Neural progenitor cell (in vitro differentiated cells): ENCODE data around the gene RHCG. TPM values are rescaled to one million over a fixed set of nuclear protein-coding genes. Genes with fewer than 3 reads are reported as not detected.

Experiments
- DNase-seq: peaks from one replicate; pipeline ENCODE4 v3.0.0-alpha.2; 2016; ENCODE audit warnings: low spot score
- H2AFZ ChIP-seq: fragments of 200-600 bp; sonication (generic); replicated peaks from 2 replicates; pipeline ENCODE4 v1.6.1; 2016; ENCODE audit warnings: antibody characterized with exemption
- H3F3A ChIP-seq: fragments of 200-600 bp; sonication (generic); 2 replicates; pipeline ENCODE4 v1.6.1; 2016; ENCODE audit warnings: antibody characterized with exemption, low read depth
- H3K27ac ChIP-seq: fragments of 200-600 bp; sonication (generic); 2 replicates; pipeline ENCODE4 v1.5.1; 2016; ENCODE audit warnings: mild to moderate bottlenecking
- H3K27me3 ChIP-seq: fragments of 200-600 bp; sonication (generic); 2 replicates; pipeline ENCODE4 v1.6.1; 2016; ENCODE audit warnings: mild to moderate bottlenecking, moderate library complexity
- H3K36me3 ChIP-seq: fragments of 200-600 bp; sonication (generic); 2 replicates; pipeline ENCODE4 v1.5.1; 2016
- H3K4me1 ChIP-seq: fragments of 200-600 bp; sonication (generic); 2 replicates; pipeline ENCODE4 v1.6.1; 2016; ENCODE audit warnings: mixed run types
- H3K4me2 ChIP-seq: fragments of 200-600 bp; sonication (generic); 2 replicates; pipeline ENCODE4 v1.6.1; 2016
- H3K4me3 ChIP-seq: fragments of 200-600 bp; sonication (generic); 2 replicates; pipeline ENCODE4 v1.5.1; 2016
- H3K79me2 ChIP-seq: fragments of 200-600 bp; sonication (generic); 2 replicates; pipeline ENCODE4 v1.6.1; 2016; ENCODE audit warnings: low read depth
- H3K9ac ChIP-seq: fragments of 200-600 bp; sonication (generic); 2 replicates; pipeline ENCODE4 v1.6.1; 2016
- H3K9me3 ChIP-seq: fragments of 200-600 bp; sonication (generic); 2 replicates; pipeline ENCODE4 v1.5.1; 2016; ENCODE audit warnings: low read depth
- H4K20me1 ChIP-seq: fragments of 200-600 bp; sonication (generic); 2 replicates; pipeline ENCODE4 v1.6.1; 2016; ENCODE audit warnings: low read depth
- H3K27ac Mint-ChIP-seq: 3 replicates; pipeline ENCODE4 v1.8.0; 2021; ENCODE audit warnings: mixed read lengths
- H3K27me3 Mint-ChIP-seq: 2 replicates; pipeline ENCODE4 v1.8.0; 2022; ENCODE audit warnings: low read depth, mild to moderate bottlenecking, inconsistent platforms, moderate library complexity, mixed read lengths; ENCODE audit not compliant: insufficient read depth
- H3K36me3 Mint-ChIP-seq: 3 replicates; pipeline ENCODE4 v1.8.0; 2021; ENCODE audit warnings: mixed read lengths
- H3K4me1 Mint-ChIP-seq: 3 replicates; pipeline ENCODE4 v1.8.0; 2021; ENCODE audit warnings: mixed read lengths
- H3K4me3 Mint-ChIP-seq: 3 replicates; pipeline ENCODE4 v1.8.0; 2021; ENCODE audit warnings: mild to moderate bottlenecking, moderate library complexity, mixed read lengths
- H3K9me3 Mint-ChIP-seq: 3 replicates; pipeline ENCODE4 v1.8.0; 2020; ENCODE audit warnings: mixed read lengths
- CTCF ChIP-seq: fragments of 200-600 bp; sonication (generic); IDR thresholded peaks from 2 replicates; pipeline ENCODE4 v1.5.1; 2017; ENCODE audit warnings: antibody characterized with exemption, mild to moderate bottlenecking
- EZH2 ChIP-seq: fragments of 200-600 bp; sonication (generic); IDR thresholded peaks from 2 replicates; pipeline ENCODE4 v1.6.1; 2017; ENCODE audit warnings: antibody characterized with exemption, mild to moderate bottlenecking, moderate library complexity
- EZH2phosphoT487 ChIP-seq: fragments of 200-600 bp; sonication (generic); IDR thresholded peaks from 2 replicates; pipeline ENCODE4 v1.6.1; 2017; ENCODE audit warnings: antibody characterized with exemption
- total RNA-seq: library from RNA; depleted of rRNA; stranded (reverse); fragments of >200 nt; gene quantifications from 2 replicates; pipeline ENCODE4 v1.2.3, GENCODE V29; 2015; ENCODE audit warnings: low replicate concordance

The RHCG gene
- not detected in 2 replicates for total RNA-seq

DNA sequence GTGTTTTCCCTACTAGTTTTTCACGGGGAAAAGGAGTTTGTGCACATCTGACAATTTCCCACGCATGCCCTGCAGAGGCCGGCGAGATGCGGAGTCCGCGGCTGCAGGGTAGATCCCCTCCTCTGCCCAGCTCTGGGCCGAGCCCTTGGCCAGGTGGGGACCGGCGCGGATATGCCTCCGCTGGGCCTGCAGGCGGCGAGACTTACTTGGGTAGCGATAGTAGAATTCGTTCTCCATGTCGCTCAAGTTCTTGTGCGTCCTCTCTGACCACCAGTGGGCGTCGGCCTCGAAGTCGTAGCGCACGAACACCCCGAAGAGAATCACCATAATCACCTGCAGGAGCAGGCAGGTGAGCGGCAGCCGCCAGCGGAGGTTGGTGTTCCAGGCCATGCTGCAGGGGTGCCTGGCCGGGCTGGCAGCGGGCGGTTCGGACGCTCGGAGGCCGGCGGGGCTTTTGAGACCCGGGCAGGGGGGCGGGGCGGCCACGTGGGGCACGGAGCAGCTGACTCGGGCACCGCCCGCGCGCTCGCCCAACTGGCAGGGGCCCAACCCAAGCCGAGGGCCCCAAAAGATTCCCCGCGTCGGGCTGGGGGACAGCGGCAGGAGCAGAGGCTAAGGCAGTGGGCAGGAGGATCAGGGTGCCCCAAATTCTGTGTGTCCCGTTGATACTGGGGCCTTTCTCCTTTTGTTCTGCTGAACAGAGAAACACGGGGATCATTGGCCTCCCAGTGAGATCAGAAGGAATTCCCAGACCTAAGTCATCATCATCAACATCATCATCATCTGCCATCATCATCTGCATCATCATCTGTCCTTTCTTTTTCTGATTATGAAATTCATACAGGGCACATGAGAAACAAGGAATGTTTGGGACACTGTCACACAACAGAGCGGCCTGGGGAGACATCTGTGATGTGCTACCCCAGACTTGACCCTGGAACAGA, at the start of gene RHCG:
TSS of gene RHCG (minus strand) at position 429 of the 944 bp plus-strand sequence. CDS start at position 390, 39 bp downstream.
- Mint-ChIP-seq H3K27me3 (peaks cover 34% of the 10 kb centered on the region), H3K9me3 (no peaks in the 10 kb centered on the region), H3K4me3 (peak within 1 kb of the TSS; percentile 81), H3K4me1 (peaks cover 3% of the 10 kb centered on the region), H3K36me3 (no peaks in the 10 kb centered on the region), H3K27ac (no peak within 1 kb of the TSS)
- peak within 1 kb of the TSS; percentile 67 for H2AFZ ChIP-seq
- no peaks in the 10 kb centered on the region for H3K79me2 ChIP-seq
- H3F3A ChIP-seq, result no peaks in the 10 kb centered on the region
- H3K27ac ChIP-seq, result no peak within 1 kb of the TSS
- no peaks in the 10 kb centered on the region for H3K4me1 ChIP-seq
- peak; percentile 77 for TF ChIP-seq EZH2phosphoT487
- peak; percentile 80 for TF ChIP-seq EZH2
- peak; percentile 59 for TF ChIP-seq CTCF
- DNase-seq, result peak; percentile 77
- H3K36me3 ChIP-seq, result no peaks in the 10 kb centered on the region
- H3K27me3 ChIP-seq, result peaks cover 75% of the 10 kb centered on the region
- no peaks in the 10 kb centered on the region for H4K20me1 ChIP-seq
- peak within 1 kb of the TSS; percentile 44 for H3K4me3 ChIP-seq
- no peak within 1 kb of the TSS for H3K9ac ChIP-seq
- H3K4me2 ChIP-seq, result peak within 1 kb of the TSS; percentile 80
- H3K9me3 ChIP-seq, result no peaks in the 10 kb centered on the region

DNA sequence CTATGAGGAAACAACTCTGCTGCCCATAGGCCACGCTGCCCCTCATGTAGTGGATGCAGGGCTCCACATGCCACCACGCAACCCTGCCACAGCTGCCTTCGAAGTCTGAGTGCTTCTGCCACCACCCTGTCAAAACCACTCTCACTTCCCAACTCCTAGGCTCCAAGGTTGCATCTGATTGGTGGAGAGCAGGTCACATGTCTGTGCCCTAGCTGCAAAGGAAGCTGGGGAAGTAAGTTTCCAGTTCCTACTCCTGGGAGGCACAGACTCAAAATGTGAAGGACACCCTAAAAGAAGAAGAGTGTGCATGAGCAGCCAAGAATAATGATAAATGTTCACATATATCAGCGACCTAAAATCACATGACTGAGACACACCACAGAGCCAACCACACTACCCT, 47.0 kb upstream of the RHCG start:
- Mint-ChIP-seq H3K36me3 (no peaks in the 10 kb centered on the region), H3K9me3 (peaks cover 2% of the 10 kb centered on the region), H3K27me3 (peaks cover 9% of the 10 kb centered on the region), H3K4me1 (no peaks in the 10 kb centered on the region), H3K27ac (no peak overlapping the region), H3K4me3 (no peak overlapping the region)
- Histone ChIP-seq H3K4me1 (no peaks in the 10 kb centered on the region), H3K4me2 (no peak overlapping the region), H3K9ac (no peak overlapping the region), H2AFZ (no peak overlapping the region), H3F3A (no peaks in the 10 kb centered on the region), H3K79me2 (no peaks in the 10 kb centered on the region), H3K27ac (no peak overlapping the region), H3K9me3 (no peaks in the 10 kb centered on the region), H4K20me1 (no peaks in the 10 kb centered on the region), H3K4me3 (no peak overlapping the region), H3K36me3 (no peaks in the 10 kb centered on the region), H3K27me3 (no peaks in the 10 kb centered on the region)
- TF ChIP-seq EZH2 (no peak), EZH2phosphoT487 (no peak), CTCF (no peak)
- no peak for DNase-seq

DNA sequence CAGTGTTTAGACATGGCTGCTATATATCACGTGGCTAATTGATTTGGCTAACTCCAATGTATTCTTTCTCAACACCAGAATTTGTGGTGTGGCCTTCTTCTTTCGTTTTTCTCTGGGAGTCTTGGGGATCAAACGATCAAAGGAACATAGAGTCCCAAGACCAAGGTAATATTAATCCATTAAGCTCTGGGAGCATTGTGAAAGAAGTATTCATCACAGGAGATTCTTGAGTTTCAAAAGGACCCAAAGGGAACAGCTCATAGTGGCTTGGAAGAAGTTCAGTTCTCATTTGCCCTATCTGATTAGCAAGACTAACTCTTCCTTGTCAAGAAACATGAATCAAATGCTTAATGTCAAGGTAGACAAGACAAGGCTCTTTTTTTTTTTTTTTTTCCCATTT, 46.0 kb upstream of the RHCG start:
- DNase-seq, result no peak
- H3K4me3 ChIP-seq, result no peak overlapping the region
- Mint-ChIP-seq H3K4me3 (no peak overlapping the region), H3K27me3 (peaks cover 9% of the 10 kb centered on the region), H3K4me1 (no peaks in the 10 kb centered on the region), H3K36me3 (no peaks in the 10 kb centered on the region), H3K9me3 (peaks cover 10% of the 10 kb centered on the region), H3K27ac (no peak overlapping the region)
- no peaks in the 10 kb centered on the region for H3K4me1 ChIP-seq
- no peaks in the 10 kb centered on the region for H3K79me2 ChIP-seq
- H2AFZ ChIP-seq, result no peak overlapping the region
- no peak overlapping the region for H3K9ac ChIP-seq
- TF ChIP-seq CTCF (no peak), EZH2phosphoT487 (no peak), EZH2 (no peak)
- H3F3A ChIP-seq, result no peaks in the 10 kb centered on the region
- no peak overlapping the region for H3K27ac ChIP-seq
- no peak overlapping the region for H3K4me2 ChIP-seq
- no peaks in the 10 kb centered on the region for H3K36me3 ChIP-seq
- no peaks in the 10 kb centered on the region for H3K27me3 ChIP-seq
- peaks cover 9% of the 10 kb centered on the region for H3K9me3 ChIP-seq
- no peaks in the 10 kb centered on the region for H4K20me1 ChIP-seq
